Measurements from ENCODE around the gene RORC. TPM values are rescaled to one million over a fixed set of nuclear protein-coding genes. Genes with fewer than 3 reads are reported as not detected.

RORC gene
- total and polyA plus RNA-seq, 5 donors from 2014 or later = 6.2 to 16.7 (median 13.7) TPM

- Mint-ChIP-seq H3K36me3 (peaks cover 6% of the 10 kb centered on the region), H3K9me3 (no peaks in the 10 kb centered on the region), H3K4me3 (peak overlapping the region; percentile 91 to 97 (median 94)), H3K4me1 (peaks cover 9 to 63% (median 37%) of the 10 kb centered on the region in 4 donors), H3K27me3 (peaks cover 8% of the 10 kb centered on the region), H3K27ac (peak overlapping the region; percentile 20 to 96 (median 91))
- Histone ChIP-seq H3K4me1 (ENCODE audit: control insufficient read depth, insufficient read depth, low read length, poor library complexity, severe bottlenecking) (peaks cover 53% of the 10 kb centered on the region), H3K36me3 (ENCODE audit: control insufficient read depth, insufficient read depth, low read length) (peaks cover 3% of the 10 kb centered on the region), H3K27me3 (ENCODE audit: control insufficient read depth, insufficient read depth, low read length) (no peaks in the 10 kb centered on the region), H3K4me3 (ENCODE audit: low read depth, low read length) (peak overlapping the region; percentile 82), H3K27ac (ENCODE audit: insufficient read depth, low read length, poor library complexity, severe bottlenecking) (peak overlapping the region; percentile 86), H3K9me3 (ENCODE audit: control insufficient read depth in 2 of 2, low read length in 2 of 2) (no peaks in the 10 kb centered on the region)
- ATAC-seq (ENCODE audit: low read depth in 2 of 2) (no peak), DNase-seq (no peak)
These were observed 7.4 kb upstream of the RORC start for GRCh38 chr1:151839082-151839412.

- Histone ChIP-seq H3K36me3 (ENCODE audit: control insufficient read depth, insufficient read depth, low read length) (peaks cover 3% of the 10 kb centered on the region), H3K9me3 (ENCODE audit: control insufficient read depth in 2 of 2, low read length in 2 of 2) (no peaks in the 10 kb centered on the region), H3K27me3 (ENCODE audit: control insufficient read depth, insufficient read depth, low read length) (no peaks in the 10 kb centered on the region), H3K27ac (ENCODE audit: insufficient read depth, low read length, poor library complexity, severe bottlenecking) (peak overlapping the region; percentile 86), H3K4me3 (ENCODE audit: low read depth, low read length) (peak overlapping the region; percentile 82), H3K4me1 (ENCODE audit: control insufficient read depth, insufficient read depth, low read length, poor library complexity, severe bottlenecking) (peaks cover 59% of the 10 kb centered on the region)
- Mint-ChIP-seq H3K36me3 (peaks cover 6% of the 10 kb centered on the region), H3K27ac (peak overlapping the region; percentile 20 to 96 (median 91)), H3K9me3 (no peaks in the 10 kb centered on the region), H3K27me3 (peaks cover 8% of the 10 kb centered on the region), H3K4me1 (peaks cover 14 to 68% (median 42%) of the 10 kb centered on the region in 4 donors), H3K4me3 (peak overlapping the region; percentile 91 to 97 (median 94))
- ATAC-seq (ENCODE audit: low read depth in 2 of 2) = peak; percentile 5 to 6
- DNase-seq = peak; percentile 32 to 56 (median 45)
These were observed 6.8 kb upstream of the RORC start for GRCh38 chr1:151838222-151839081.

GRCh38 chr1:151837884-151838221 is 6.3 kb upstream of the RORC start:
- peaks cover 8% of the 10 kb centered on the region for H3K27me3 Mint-ChIP-seq
- no peak overlapping the region for H3K4me3 ChIP-seq (ENCODE audit: low read depth, low read length)
- H3K36me3 ChIP-seq (ENCODE audit: control insufficient read depth, insufficient read depth, low read length) = no peaks in the 10 kb centered on the region
- H3K36me3 Mint-ChIP-seq = peaks cover 5% of the 10 kb centered on the region
- H3K4me3 Mint-ChIP-seq = peak overlapping the region; percentile 90 to 99 (median 92)
- peak overlapping the region; percentile 86 for H3K27ac ChIP-seq (ENCODE audit: insufficient read depth, low read length, poor library complexity, severe bottlenecking)
- H3K27ac Mint-ChIP-seq = peak overlapping the region in 2 of 3 donors; percentile 94 to 95
- H3K9me3 ChIP-seq (ENCODE audit: control insufficient read depth in 2 of 2, low read length in 2 of 2) = no peaks in the 10 kb centered on the region
- ATAC-seq (ENCODE audit: low read depth in 2 of 2) = no peak
- peaks cover 15 to 71% (median 46%) of the 10 kb centered on the region in 4 donors for H3K4me1 Mint-ChIP-seq
- H3K27me3 ChIP-seq (ENCODE audit: control insufficient read depth, insufficient read depth, low read length) = no peaks in the 10 kb centered on the region
- H3K9me3 Mint-ChIP-seq = no peaks in the 10 kb centered on the region
- DNase-seq = no peak
- peaks cover 65% of the 10 kb centered on the region for H3K4me1 ChIP-seq (ENCODE audit: control insufficient read depth, insufficient read depth, low read length, poor library complexity, severe bottlenecking)

- H3K4me3 ChIP-seq (ENCODE audit: low read depth, low read length) = peak overlapping the region; percentile 57
- no peaks in the 10 kb centered on the region for H3K27me3 ChIP-seq (ENCODE audit: control insufficient read depth, insufficient read depth, low read length)
- peaks cover 8% of the 10 kb centered on the region for H3K27me3 Mint-ChIP-seq
- no peaks in the 10 kb centered on the region for H3K36me3 ChIP-seq (ENCODE audit: control insufficient read depth, insufficient read depth, low read length)
- peaks cover 3% of the 10 kb centered on the region for H3K36me3 Mint-ChIP-seq
- peak overlapping the region; percentile 84 to 95 (median 94) for H3K27ac Mint-ChIP-seq
- peaks cover 72% of the 10 kb centered on the region for H3K4me1 ChIP-seq (ENCODE audit: control insufficient read depth, insufficient read depth, low read length, poor library complexity, severe bottlenecking)
- DNase-seq (peak; percentile 14 to 58 (median 31)), ATAC-seq (ENCODE audit: low read depth in 2 of 2) (peak; percentile 11)
- H3K4me1 Mint-ChIP-seq = peaks cover 15 to 71% (median 46%) of the 10 kb centered on the region in 4 donors
- no peaks in the 10 kb centered on the region for H3K9me3 Mint-ChIP-seq
- H3K9me3 ChIP-seq (ENCODE audit: control insufficient read depth in 2 of 2, low read length in 2 of 2) = no peaks in the 10 kb centered on the region
- H3K27ac ChIP-seq (ENCODE audit: insufficient read depth, low read length, poor library complexity, severe bottlenecking) = peak overlapping the region; percentile 86
- H3K4me3 Mint-ChIP-seq = peak overlapping the region; percentile 90 to 99 (median 92)
These were observed 5.6 kb upstream of the RORC start for GRCh38 chr1:151837197-151837596.

GRCh38 chr1:151835596-151835995 is 4.0 kb upstream of the RORC start:
- Histone ChIP-seq H3K9me3 (ENCODE audit: control insufficient read depth in 2 of 2, low read length in 2 of 2) (no peaks in the 10 kb centered on the region), H3K27ac (ENCODE audit: insufficient read depth, low read length, poor library complexity, severe bottlenecking) (no peak overlapping the region), H3K4me1 (ENCODE audit: control insufficient read depth, insufficient read depth, low read length, poor library complexity, severe bottlenecking) (peaks cover 86% of the 10 kb centered on the region), H3K27me3 (ENCODE audit: control insufficient read depth, insufficient read depth, low read length) (no peaks in the 10 kb centered on the region), H3K4me3 (ENCODE audit: low read depth, low read length) (no peak overlapping the region), H3K36me3 (ENCODE audit: control insufficient read depth, insufficient read depth, low read length) (no peaks in the 10 kb centered on the region)
- peak overlapping the region; percentile 54 to 76 (median 64) for H3K27ac Mint-ChIP-seq
- H3K27me3 Mint-ChIP-seq = peaks cover 4% of the 10 kb centered on the region
- DNase-seq = no peak
- no peaks in the 10 kb centered on the region for H3K36me3 Mint-ChIP-seq
- peak overlapping the region in 1 of 4 donors; percentile 99 for H3K4me3 Mint-ChIP-seq
- no peak for ATAC-seq (ENCODE audit: low read depth in 2 of 2)
- no peaks in the 10 kb centered on the region for H3K9me3 Mint-ChIP-seq
- peaks cover 11 to 79% (median 37%) of the 10 kb centered on the region in 4 donors for H3K4me1 Mint-ChIP-seq

- ATAC-seq (ENCODE audit: low read depth in 2 of 2) (no peak), DNase-seq (no peak)
- peak overlapping the region in 3 of 4 donors; percentile 49 to 99 (median 55) for H3K4me3 Mint-ChIP-seq
- Histone ChIP-seq H3K4me1 (ENCODE audit: control insufficient read depth, insufficient read depth, low read length, poor library complexity, severe bottlenecking) (peaks cover 86% of the 10 kb centered on the region), H3K36me3 (ENCODE audit: control insufficient read depth, insufficient read depth, low read length) (no peaks in the 10 kb centered on the region), H3K27me3 (ENCODE audit: control insufficient read depth, insufficient read depth, low read length) (no peaks in the 10 kb centered on the region), H3K9me3 (ENCODE audit: control insufficient read depth in 2 of 2, low read length in 2 of 2) (no peaks in the 10 kb centered on the region), H3K4me3 (ENCODE audit: low read depth, low read length) (no peak overlapping the region), H3K27ac (ENCODE audit: insufficient read depth, low read length, poor library complexity, severe bottlenecking) (peak overlapping the region; percentile 60)
- no peaks in the 10 kb centered on the region for H3K27me3 Mint-ChIP-seq
- H3K4me1 Mint-ChIP-seq = peaks cover 17 to 78% (median 40%) of the 10 kb centered on the region in 4 donors
- H3K9me3 Mint-ChIP-seq = no peaks in the 10 kb centered on the region
- H3K36me3 Mint-ChIP-seq = no peaks in the 10 kb centered on the region
- peak overlapping the region; percentile 12 to 80 (median 75) for H3K27ac Mint-ChIP-seq
These were observed 2.6 kb upstream of the RORC start for GRCh38 chr1:151834239-151834638.

- DNase-seq (no peak), ATAC-seq (ENCODE audit: low read depth in 2 of 2) (no peak)
- Histone ChIP-seq H3K4me1 (ENCODE audit: control insufficient read depth, insufficient read depth, low read length, poor library complexity, severe bottlenecking) (peaks cover 89% of the 10 kb centered on the region), H3K27ac (ENCODE audit: insufficient read depth, low read length, poor library complexity, severe bottlenecking) (peak overlapping the region; percentile 60), H3K36me3 (ENCODE audit: control insufficient read depth, insufficient read depth, low read length) (no peaks in the 10 kb centered on the region), H3K4me3 (ENCODE audit: low read depth, low read length) (peak overlapping the region; percentile 50), H3K27me3 (ENCODE audit: control insufficient read depth, insufficient read depth, low read length) (no peaks in the 10 kb centered on the region), H3K9me3 (ENCODE audit: control insufficient read depth in 2 of 2, low read length in 2 of 2) (no peaks in the 10 kb centered on the region)
- H3K4me1 Mint-ChIP-seq = peaks cover 17 to 83% (median 45%) of the 10 kb centered on the region in 4 donors
- peak overlapping the region; percentile 75 to 80 (median 78) for H3K27ac Mint-ChIP-seq
- H3K36me3 Mint-ChIP-seq = no peaks in the 10 kb centered on the region
- no peaks in the 10 kb centered on the region for H3K27me3 Mint-ChIP-seq
- no peaks in the 10 kb centered on the region for H3K9me3 Mint-ChIP-seq
- H3K4me3 Mint-ChIP-seq = peak overlapping the region; percentile 49 to 99 (median 76)
These were observed 1.7 kb upstream of the RORC start for GRCh38 chr1:151833172-151833900.
